Psoas muscle (tissue), 8 donors: ENCODE results near the gene TOP3B. TPM values are rescaled to one million over a fixed set of nuclear protein-coding genes. Genes with fewer than 3 reads are reported as not detected.

ENCODE experiments used
- ATAC-seq, 4 donors: fragments of 200-7000 bp; cut with Tn5 transposase; one replicate each; pipeline ENCODE4 v1.9.1; 2020; ENCODE audit warnings: moderate library complexity in 3 of 4, mild to moderate bottlenecking in 2 of 4
- DNase-seq, 2 donors: peaks; one replicate each; pipeline ENCODE4 v3.0.0-alpha.2; 2020
- H3K27ac ChIP-seq: fragments of 200-600 bp; one replicate; pipeline ENCODE4 v1.8.0; 2022
- H3K27me3 ChIP-seq, 3 donors: fragments of 200-600 bp in 1 of 3; one replicate each; pipeline versions ENCODE4 v1.6.1 to v1.8.0; 2013 to 2022; ENCODE audit warnings: low read length in 2 of 3, mild to moderate bottlenecking in 2 of 3, moderate library complexity in 1 of 3; ENCODE audit not compliant: insufficient read depth in 3 of 3
- H3K36me3 ChIP-seq, 2 donors: fragments of 200-600 bp in 1 of 2; one replicate each; pipeline versions ENCODE4 v1.6.1 to v1.8.0; 2013 to 2022; ENCODE audit warnings: low read depth in 1 of 2, mild to moderate bottlenecking in 1 of 2, moderate library complexity in 1 of 2; ENCODE audit not compliant: insufficient read depth in 1 of 2
- H3K4me1 ChIP-seq: fragments of 200-600 bp; one replicate; pipeline ENCODE4 v1.8.0; 2022
- H3K4me3 ChIP-seq: fragments of 200-600 bp; one replicate; pipeline ENCODE4 v1.8.0; 2022; ENCODE audit warnings: mild to moderate bottlenecking
- H3K9me3 ChIP-seq: fragments of 200-600 bp; one replicate; pipeline ENCODE4 v1.8.0; 2022
- WGBS, 3 donors: extraction: QIAGEN DNeasy Blood & Tissue Kit; methylation state at CpG; one replicate each; pipeline versions ENCODE4 v1.1.6 to v1.1.7; 2013; 5-methylcytosine and 5-hydroxymethylcytosine counted together
- intact Hi-C, 2 donors: fragments of 100-400 bp; cut with DNase I; formaldehyde crosslinking; loops; one replicate each; pipeline versions ENCODE4 v1.11.0 to v1.14.2; 2022
- polyA plus RNA-seq, 3 donors: library from polyadenylated mRNA; stranded (reverse); fragments of 200-250 nt; gene quantifications; one replicate each; pipeline ENCODE4 v1.2.3, GENCODE V29; 2013
- total RNA-seq, 4 donors: library from RNA; stranded (reverse); fragmentation: NEBNext Ultra II Directional in 2 of 4; extraction: Animal tissue kit (Norgen Biotek cat#: 25700) in 2 of 4; gene quantifications; one replicate each; pipeline versions ENCODE4 v1.2.1 to v1.2.4, GENCODE V29; 2021 to 2023
- TF ChIP-seq, protein P1 (sequence below): fragments of 200-600 bp; IDR thresholded peaks from one replicate; pipeline ENCODE4 v1.8.0; 2022; ENCODE audit warnings: antibody characterized with exemption
- donor health status: healthy with polysubstance abuse.
- donor health status: DM: no; HTN: no; CAD: no; lungs with moderate emphysema.
- donor health status: Bipolar disorder and iron deficiency.
- donor health status: healthy.
- donor health status: DM: yes; HTN: yes; CAD: no.
- donor health status: DM: no; HTN: no; CAD: no.
- donor health status: DM: no; HTN: no; CAD: no.
- donor health status: DM: yes; HTN: yes; CAD: no.

Gene TOP3B
- total and polyA plus RNA-seq, 7 donors: 5.4 to 13.5 (median 8.1) TPM

- DNase-seq (no peak), ATAC-seq (no peak)
- H3K9me3 ChIP-seq: no peaks in the 10 kb centered on the region
- intact Hi-C loops: loop anchor here (5.0 kb wide), 2 partner anchors 84 to 239 kb away; partner anchors contain the start of gene MAPK1 (in 1 of the 2)
- no peaks in the 10 kb centered on the region for H3K36me3 ChIP-seq
- H3K27ac ChIP-seq: peak overlapping the region; percentile 76
- peak overlapping the region; percentile 74 for H3K4me3 ChIP-seq
- TF ChIP-seq, protein P1, sequence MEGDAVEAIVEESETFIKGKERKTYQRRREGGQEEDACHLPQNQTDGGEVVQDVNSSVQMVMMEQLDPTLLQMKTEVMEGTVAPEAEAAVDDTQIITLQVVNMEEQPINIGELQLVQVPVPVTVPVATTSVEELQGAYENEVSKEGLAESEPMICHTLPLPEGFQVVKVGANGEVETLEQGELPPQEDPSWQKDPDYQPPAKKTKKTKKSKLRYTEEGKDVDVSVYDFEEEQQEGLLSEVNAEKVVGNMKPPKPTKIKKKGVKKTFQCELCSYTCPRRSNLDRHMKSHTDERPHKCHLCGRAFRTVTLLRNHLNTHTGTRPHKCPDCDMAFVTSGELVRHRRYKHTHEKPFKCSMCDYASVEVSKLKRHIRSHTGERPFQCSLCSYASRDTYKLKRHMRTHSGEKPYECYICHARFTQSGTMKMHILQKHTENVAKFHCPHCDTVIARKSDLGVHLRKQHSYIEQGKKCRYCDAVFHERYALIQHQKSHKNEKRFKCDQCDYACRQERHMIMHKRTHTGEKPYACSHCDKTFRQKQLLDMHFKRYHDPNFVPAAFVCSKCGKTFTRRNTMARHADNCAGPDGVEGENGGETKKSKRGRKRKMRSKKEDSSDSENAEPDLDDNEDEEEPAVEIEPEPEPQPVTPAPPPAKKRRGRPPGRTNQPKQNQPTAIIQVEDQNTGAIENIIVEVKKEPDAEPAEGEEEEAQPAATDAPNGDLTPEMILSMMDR: no peak
- H3K4me1 ChIP-seq: peaks cover 33% of the 10 kb centered on the region
- H3K27me3 ChIP-seq: no peaks in the 10 kb centered on the region
- WGBS, 3 donors: 81 to 89% (median 87%) methylated on average over 7 of the region's 7 CpGs
Measured at GRCh38 chr22:21951062-21951461, 31.5 kb downstream of the TOP3B start.

DNA sequence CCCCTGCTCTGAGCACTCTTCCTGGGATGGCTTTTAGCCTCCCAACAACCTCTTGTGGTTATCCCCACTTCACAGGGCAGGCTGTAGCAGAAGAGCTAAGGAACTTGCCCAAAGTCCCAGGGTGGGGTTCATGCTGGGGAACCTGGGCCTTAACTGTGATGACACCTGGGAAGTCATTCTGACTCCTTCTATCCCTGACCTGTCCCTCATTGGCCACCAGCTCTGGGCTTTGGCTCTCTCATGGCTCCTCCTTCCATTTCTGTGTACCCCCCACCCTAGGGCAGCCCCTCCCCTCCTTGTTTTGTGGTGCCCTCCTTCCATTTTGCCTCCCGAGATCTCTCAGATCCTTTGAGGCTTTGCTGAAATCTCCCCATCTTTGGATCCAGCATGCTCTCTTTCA is 32.6 kb downstream of the TOP3B start:
- H3K27me3 ChIP-seq: no peaks in the 10 kb centered on the region
- intact Hi-C loops: loop anchor here (5.0 kb wide), 2 partner anchors 83 to 238 kb away; partner anchors contain the start of gene MAPK1 (in 1 of the 2)
- WGBS, 3 donors: 67 to 94% (median 83%) methylated on average over 1 of the region's 1 CpG
- H3K9me3 ChIP-seq: no peaks in the 10 kb centered on the region
- no peak for ATAC-seq
- peaks cover 0 to 10% of the 10 kb centered on the region in 2 donors for H3K36me3 ChIP-seq
- H3K27ac ChIP-seq: peak overlapping the region; percentile 50
- H3K4me3 ChIP-seq: peak overlapping the region; percentile 36
- no peak for DNase-seq
- TF ChIP-seq, protein P1: no peak
- peaks cover 44% of the 10 kb centered on the region for H3K4me1 ChIP-seq

- ATAC-seq (no peak), DNase-seq (no peak)
- Histone ChIP-seq H3K4me3 (peak overlapping the region; percentile 36), H3K9me3 (no peaks in the 10 kb centered on the region), H3K27me3 (no peaks in the 10 kb centered on the region), H3K36me3 (peaks cover 0 to 14% of the 10 kb centered on the region in 2 donors), H3K27ac (peak overlapping the region; percentile 50), H3K4me1 (peaks cover 44% of the 10 kb centered on the region)
- 54 to 65% (median 54%) methylated on average over 8 of the region's 8 CpGs for WGBS, 3 donors
- intact Hi-C loops: no loop called here
- TF ChIP-seq, protein P1: no peak
Measured at GRCh38 chr22:21949569-21949918, 33.0 kb downstream of the TOP3B start.

DNA sequence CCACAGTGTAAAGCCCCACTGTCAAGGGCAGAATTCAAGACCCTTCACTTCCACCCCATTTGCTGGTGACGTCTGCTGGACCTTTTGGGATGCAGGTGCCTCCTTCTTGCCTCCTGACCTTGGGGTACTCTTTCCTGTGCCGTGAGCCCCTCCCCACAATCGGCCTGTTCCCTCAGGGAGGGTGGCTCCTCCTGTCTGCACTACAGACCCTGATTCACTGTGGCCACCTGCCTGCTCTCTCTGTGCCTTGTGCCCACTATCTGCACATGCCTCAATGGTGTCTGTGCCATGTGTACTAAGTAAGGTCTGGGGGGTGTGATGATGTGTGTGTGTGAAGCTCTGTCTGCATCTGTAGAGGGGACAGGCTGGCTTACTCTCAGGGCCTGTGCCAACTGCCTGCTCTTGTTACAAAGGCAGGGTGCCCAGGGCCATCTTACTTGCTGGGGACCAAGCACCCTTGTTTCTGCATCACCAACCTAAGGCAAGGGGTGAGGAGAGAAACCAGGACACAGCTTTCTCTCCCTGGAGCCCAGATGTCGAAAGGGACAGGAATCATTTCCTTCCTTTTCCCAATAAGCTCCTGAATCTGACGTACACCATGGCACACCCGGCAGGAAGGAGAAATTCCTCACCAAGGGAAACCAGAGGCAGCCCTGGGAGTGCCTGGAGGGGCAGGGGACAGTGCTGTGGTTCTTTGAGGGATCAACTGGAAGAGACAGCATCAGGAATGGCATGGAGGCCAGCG is 33.6 kb downstream of the TOP3B start:
- TF ChIP-seq, protein P1: no peak
- ATAC-seq: no peak

More for the DNA sequence above, 33.6 kb downstream of the TOP3B start:
- intact Hi-C loops: no loop called here
- peaks cover 0 to 20% of the 10 kb centered on the region in 2 donors for H3K36me3 ChIP-seq
- WGBS, 3 donors: 45 to 64% (median 63%) methylated on average over 7 of the region's 7 CpGs
- peak overlapping the region; percentile 36 for H3K4me3 ChIP-seq
- peak overlapping the region; percentile 50 for H3K27ac ChIP-seq
- H3K9me3 ChIP-seq: no peaks in the 10 kb centered on the region
- DNase-seq: no peak
- H3K27me3 ChIP-seq: no peaks in the 10 kb centered on the region
- peaks cover 44% of the 10 kb centered on the region for H3K4me1 ChIP-seq
